Fibroblast of the conjunctiva (primary cell): ENCODE measurements around the gene MDFIC.

Source experiments
- DNase-seq: peaks from one replicate; pipeline ENCODE4 v3.0.0-alpha.2; 2010; ENCODE audit warnings: low read depth

The MDFIC gene

DNA sequence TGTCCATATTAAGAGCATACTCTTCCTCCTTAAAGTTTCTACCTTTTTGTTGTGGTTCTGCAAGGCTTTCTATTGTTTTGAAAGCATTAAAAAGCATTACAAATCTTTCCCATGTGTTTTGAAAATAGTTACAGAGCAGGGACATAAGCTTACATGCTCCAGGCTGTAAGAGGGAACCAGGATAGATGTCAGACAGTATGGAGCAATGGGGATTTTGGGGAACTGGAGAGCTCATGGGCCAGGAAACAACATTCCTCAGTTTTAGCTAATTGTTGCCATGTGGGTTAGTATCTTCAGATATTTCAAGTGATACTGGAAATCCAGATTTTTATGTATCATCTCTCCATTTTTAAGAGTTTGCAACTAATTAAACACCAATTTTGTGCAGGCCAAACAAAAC is 3.5 kb downstream of the MDFIC start:
- DNase-seq: no peak

DNA sequence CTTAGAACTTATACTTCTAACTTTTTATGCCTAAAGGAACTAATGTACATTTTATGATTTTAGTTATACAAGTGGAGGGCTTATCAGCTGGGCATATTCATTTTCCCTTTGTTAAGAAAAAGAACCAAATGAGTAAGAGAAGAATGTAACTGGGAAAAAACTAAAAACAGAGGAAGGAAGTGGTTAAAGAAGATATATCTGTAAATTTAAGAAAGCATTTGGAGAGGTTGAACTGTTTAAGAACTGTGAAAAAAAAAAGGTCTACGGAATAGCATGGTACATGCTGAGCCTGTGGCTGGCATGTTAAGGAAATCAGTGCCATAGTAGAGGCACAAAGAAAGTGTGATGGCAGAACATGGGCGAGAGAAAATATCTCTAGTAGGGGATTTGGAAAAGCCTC is 6.2 kb downstream of the MDFIC start:
- DNase-seq: no peak

DNA sequence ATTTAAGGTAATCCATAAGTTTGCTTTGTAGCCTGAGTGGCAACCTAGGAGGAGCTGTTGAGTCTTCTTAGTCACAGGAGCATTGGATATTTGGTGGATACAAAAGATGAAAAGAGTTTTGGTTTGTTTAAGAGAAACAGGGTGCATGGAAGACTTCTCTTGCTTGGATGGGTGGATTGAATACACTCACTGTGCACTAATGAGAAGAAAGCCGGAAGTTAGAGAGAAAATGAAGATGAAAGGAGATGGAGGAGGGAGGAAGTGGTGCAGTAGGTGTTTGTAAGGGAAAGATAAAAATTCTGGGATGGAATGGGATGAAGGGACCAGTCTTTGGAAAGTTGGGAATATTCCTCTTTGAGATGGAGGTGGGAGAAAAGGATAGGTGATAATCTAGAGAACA is 7.7 kb downstream of the MDFIC start:
- DNase-seq: no peak

DNA sequence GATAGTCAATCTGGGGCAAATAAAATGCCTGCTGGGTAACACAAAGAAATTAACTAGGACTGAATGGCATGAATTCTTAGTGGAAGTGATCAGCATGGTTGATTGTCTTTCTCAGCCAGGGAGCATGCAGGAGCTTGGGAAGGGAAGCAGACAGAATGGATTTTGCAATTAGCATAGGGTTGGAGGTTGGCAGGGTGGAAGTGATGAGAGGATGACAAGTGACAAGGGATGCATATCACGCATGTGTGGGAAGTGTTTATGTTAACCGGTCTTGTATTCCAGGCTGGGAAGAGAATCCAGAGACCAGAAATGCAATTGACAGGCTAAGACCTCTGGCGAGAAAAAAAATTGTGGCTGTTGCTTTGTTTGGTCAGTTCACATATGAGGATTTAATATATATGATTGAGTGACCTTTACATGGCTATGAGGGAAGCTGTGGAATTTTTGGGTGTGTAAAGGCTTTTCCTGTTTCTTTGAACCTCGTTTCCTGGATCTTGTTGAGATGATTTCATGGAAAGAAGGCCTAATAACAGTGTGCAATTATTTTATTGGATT is 8.3 kb downstream of the MDFIC start:
- no peak for DNase-seq

DNA sequence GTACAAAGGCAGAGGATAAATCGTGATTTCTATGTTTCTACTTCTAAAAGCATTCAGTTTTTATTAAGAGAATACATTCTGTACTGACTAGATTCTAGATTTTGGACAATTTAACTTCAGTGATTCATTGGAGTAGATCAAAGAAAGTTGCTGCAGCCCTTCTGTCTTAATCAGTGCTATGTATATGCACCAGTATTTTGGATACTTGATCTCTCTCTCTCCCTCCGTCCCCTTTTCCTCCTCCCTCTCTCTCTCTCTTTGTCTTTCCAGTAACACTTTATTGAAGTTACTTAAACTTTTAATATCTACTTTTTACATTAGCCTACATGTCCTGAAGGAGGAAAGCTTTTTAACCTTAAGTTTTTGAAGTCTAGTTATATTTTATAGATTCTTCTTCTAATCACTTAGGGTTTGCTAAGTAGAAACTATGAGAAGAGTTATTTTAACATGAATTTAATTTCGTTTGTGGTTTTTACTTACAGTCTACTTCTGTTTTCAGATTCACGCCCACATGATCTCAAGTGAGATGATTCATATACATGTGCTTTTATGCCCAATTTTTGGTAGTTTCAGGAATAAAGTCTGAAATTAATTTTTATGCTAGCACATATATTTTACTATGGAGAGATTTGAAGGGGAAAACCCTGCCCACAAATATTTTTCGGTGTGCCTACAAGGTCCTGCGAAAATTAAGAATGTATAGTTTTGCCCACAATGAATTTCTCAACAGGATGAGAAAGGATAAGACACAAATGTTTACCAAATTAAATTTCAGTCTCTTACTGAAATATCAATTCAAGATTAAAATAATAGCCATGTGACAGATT is 9.1 kb downstream of the MDFIC start:
- no peak for DNase-seq

DNA sequence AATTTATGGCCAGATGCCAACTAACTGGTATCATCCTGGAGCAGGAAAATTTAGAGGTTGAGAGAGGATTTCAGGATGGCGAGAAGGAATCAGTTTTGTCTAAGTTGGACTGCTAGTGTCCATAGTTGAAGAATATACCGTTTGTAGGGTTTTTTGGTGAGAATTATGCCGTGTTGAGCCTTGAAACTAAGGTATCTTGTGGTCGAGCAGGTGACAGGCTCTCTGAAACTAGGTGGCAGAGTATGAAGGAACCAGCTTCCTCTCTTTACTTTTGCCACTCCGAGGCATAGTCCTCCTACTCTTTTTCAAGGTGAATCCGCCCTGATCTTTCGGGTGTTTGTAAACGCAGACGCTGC is 9.7 kb downstream of the MDFIC start:
- no peak for DNase-seq

DNA sequence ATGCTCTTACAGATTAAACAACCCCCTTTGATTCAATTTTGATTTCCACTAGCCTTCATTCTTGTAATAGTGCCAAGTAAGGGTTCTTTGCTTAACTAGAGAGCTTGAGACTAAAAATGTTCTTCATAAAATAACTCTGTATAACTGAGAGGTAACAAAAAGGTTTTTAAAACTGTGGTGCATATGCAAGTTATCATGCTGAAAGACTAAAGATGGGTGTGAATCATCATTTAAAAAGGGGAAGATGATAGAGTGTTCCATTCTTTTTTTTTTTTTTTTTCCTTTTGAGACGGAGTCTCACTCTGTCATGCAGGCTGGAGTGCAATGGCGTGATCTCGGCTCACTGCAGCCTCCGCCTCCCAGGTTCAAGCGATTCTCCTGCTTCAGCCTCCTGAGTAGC is 11.1 kb downstream of the MDFIC start:
- DNase-seq: no peak

DNA sequence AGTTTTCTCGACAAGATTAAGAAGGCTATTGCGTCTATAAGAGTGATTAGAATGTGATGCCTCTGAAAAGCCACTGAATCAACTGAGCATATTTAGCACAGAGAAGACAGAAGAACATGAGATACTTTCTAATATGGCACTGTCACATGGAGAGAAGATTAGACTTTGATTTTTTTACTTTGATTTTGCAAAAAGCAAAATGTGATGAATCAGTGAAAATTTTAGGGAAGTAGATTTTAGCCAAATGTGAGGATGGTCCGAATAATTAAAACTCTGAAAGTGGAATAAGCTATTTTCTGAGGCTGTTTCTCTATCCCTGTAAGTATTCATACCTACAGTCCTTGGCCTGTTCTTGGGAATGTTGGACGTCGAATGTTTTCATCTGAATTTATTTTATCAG is 11.8 kb downstream of the MDFIC start:
- DNase-seq: no peak

DNA sequence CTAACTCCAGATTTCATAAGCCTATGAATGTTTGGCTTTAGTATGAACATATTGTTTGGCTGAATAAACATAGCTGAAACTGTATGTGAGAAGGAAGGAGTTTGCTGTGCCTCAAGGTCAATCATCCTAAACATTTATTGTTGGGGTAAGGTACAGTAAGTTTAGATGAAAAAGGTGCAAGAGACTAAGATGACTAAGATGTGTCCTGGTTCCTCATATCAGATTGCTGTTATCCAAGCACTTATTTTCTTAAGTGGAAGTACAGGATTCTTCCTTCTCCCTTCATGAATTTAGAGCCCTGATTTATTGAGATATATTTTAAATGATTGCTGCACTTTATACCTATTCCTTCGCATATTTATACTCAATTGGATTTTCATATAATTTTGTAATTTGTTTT is 12.2 kb downstream of the MDFIC start:
- no peak for DNase-seq

DNA sequence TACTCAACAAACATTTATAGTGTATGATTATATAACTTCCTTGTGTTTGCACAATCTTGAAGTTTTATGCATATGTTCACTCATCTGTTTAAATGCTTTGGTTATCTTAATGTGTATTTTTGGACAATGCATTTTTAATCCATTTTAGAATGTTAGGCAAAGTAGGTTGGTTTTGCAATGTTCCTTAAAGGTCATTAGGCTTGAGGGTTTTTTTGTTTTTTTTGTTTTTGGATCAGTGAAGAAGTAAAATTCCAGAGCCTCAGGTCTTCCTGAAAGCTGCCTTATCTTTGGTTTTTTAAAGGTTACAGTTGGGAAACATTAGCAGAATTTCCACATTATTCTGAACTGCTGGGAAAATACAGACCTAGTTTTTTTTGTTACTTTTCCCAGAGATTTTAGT is 12.8 kb downstream of the MDFIC start:
- no peak for DNase-seq

DNA sequence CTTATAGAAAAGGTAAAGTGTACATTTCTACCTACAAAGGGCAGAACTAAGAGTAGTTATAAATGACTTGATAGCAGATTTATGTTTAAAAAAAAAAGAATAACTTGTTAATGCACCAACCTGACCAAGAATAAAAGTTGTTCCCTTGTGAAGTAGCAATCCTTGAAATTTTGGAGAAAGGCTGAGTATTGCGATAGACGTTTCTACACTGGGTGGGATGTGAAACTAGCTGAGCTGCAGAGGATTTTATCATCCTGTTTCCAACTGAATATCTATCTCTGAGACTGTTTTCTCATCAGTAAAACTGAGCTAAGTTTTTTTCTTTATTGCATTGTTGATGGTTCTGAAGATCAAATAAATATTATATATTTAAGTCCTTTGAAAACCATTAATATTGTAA is 14.6 kb downstream of the MDFIC start:
- no peak for DNase-seq

DNA sequence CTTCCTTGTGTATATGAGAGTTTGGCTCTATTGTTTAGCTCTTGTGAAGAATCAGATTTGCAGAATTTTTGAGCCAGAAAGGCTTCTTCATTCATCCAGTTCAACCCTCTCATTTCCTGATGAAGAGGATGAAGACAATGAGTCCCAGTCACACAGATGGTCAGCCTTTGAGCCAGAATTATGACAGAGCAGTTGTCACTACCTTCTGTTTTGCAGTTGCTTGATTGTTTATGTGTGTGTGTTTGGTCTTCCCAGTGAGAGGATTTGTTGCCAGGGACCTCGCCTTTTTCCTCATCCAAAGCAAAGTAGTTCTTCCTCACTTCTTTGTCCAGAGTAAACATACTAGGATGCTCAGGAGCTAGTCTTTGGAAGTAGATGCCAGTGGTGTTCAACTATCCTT is 15.6 kb downstream of the MDFIC start:
- no peak for DNase-seq

DNA sequence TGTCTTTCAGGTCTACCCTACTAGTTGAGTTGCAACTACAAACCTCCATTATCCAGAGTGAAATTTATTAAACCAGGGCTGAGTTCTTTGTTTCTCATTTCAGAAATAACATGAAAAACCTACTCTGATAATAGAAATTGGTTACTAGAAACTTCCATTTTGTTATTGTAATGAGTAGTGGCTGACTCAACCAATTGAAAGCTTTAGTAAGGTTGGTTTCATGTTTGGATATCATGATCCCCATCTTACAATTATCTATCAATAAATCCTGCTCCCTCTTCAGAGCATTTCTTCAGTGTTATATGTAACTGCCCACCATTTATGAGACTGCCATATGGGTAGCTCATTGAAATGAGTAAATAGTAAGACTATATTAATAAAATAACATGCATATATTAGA is 16.9 kb downstream of the MDFIC start:
- DNase-seq: no peak

DNA sequence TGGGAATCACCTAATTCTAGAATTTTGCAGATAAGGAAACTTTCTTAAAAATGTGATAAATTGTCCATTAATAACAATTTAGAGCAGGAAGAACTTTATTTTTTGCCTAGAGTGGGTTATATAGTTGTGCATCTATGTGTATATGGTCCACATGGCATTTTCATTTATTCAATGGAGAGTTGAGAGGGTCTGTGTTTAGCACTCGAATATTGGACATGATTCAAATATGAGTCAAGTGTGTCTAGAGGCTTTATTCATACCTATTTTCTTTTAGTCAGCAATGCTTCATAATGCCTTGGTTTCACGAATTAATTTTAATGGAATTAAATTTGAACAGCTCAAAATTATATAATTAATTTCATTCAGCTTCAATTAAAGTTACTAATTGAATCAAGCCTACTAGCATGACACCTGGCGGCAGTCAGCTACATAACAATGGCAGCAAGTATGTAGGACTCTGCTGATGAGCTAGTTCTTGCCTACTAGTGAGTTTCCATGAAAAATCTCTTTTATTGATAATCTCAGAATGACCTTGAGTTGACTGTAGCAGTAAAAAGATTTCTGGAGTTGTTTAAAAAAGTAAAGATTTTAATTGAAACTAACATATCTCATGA is 17.7 kb downstream of the MDFIC start:
- no peak for DNase-seq

DNA sequence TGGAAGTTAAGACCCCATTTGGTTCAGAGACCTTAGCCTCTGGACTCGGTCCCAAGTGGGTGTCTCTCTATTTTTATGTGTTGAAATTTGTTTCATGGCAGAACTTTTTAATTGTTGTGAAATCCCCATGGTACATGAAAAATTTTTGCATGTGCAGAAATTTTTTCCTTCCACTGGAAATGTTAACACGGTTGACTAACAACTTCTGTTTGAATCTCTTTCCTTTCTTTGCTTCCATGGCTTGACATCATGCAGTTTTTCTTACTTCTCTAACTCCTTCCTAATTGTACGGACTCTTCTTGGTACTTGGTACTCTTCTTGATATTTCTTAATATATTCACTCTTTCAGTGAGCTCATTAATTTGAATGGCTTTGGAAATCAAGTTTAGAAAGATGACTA is 18.3 kb downstream of the MDFIC start:
- DNase-seq: no peak

DNA sequence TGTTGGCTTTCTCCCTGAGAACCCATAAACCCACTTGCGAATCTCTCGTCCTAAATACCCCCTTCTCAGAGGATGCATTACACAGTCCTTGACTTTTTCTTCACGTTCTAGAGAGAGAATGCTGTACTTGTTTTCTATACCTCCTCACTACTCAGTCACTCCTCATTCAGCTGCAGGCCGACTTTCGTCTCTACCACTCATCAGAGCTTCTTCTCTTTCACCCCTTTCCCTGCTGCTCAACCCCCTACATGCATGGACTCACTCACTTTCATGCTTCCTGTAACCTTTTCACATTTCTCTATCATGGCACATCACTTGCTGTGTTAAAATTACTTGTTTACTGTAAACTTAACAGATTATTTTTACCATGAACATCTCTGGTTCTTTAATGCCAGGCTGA is 19.8 kb downstream of the MDFIC start:
- no peak for DNase-seq

DNA sequence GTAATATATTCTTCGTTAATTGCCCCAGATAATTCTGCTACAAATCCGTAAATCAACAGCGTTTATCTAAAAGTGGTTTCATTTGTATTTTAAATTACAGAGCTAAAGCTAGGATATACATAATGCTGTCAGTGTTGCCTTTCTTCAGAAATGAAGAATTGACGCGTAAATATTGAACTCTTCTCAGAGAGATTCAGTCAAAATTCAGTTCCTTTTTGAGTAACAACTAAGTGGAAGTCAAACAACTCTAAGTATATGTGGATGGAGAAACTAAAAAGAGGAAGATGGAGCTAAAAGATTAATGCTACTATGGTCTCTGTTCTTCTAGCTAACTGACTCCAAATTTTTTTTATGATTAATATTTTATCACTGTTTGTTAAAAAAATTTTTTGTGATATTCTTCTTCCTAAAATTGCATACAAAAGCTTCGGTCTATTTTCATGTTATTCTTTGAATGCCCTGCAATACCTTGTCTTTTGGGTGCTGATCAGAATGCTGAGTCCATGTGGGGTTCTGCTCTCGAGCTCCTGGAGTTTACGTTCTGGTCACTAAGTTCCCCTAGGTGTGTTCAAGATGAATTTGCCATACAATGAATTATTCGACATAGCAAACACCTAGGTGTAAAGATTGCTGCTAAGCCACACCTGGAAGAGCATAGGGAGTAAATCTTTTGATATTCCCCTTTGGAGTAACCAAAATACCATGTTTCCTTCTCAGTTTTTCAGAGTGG is 20.7 kb downstream of the MDFIC start:
- no peak for DNase-seq

DNA sequence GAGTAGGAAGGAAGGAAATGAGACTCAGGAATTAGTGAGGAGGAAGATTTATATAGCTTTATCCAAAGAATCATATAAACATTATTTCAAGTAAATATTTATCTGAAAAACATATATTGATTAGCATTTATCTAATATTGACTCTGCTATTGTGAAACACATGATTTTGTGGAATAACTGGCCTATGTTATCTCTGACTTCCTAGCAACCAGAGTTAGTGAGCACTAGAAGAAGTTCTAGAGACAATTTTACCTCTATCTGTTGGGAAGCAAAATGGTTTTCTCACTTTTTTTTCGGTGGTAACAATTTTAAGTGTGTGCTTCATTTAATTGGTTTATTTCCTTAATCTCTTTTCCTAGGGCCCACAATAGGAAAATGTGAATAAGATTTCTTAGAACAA is 21.6 kb downstream of the MDFIC start:
- no peak for DNase-seq

DNA sequence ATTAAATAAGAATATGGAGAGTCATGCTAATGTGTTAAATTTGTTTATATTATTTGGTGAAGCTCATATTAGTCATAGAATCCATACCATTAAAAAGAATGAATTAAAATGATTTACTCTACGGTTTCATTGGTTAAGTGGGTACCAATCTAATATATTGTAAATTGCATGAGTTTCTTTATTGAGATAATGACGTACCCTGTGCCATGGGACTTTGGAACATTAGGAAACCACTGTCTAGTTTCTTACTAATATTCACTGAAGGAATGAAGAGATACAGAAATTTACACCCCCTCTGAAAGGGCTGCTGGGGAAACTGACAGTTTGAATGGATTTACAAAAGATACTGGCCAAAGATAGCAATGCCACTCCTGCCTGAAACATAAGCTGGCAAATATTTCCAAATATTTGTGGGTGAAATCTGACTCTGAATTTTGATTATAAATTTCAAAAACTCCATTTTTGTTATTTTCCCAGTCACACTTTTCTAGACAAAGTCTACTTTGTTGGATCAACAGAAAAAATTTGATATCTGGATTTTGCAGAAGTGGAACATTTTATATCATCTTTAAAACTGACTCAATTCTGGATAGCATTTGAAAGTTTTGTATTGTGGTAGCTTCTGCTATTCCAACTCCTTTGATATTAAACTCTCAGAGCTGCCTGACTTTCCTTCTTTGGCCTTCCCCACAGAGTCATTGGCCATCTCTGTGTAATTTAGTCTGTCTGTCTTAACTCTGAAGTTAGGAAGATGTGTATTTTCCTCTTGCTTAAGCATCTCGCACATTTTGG is 22.3 kb downstream of the MDFIC start:
- no peak for DNase-seq

DNA sequence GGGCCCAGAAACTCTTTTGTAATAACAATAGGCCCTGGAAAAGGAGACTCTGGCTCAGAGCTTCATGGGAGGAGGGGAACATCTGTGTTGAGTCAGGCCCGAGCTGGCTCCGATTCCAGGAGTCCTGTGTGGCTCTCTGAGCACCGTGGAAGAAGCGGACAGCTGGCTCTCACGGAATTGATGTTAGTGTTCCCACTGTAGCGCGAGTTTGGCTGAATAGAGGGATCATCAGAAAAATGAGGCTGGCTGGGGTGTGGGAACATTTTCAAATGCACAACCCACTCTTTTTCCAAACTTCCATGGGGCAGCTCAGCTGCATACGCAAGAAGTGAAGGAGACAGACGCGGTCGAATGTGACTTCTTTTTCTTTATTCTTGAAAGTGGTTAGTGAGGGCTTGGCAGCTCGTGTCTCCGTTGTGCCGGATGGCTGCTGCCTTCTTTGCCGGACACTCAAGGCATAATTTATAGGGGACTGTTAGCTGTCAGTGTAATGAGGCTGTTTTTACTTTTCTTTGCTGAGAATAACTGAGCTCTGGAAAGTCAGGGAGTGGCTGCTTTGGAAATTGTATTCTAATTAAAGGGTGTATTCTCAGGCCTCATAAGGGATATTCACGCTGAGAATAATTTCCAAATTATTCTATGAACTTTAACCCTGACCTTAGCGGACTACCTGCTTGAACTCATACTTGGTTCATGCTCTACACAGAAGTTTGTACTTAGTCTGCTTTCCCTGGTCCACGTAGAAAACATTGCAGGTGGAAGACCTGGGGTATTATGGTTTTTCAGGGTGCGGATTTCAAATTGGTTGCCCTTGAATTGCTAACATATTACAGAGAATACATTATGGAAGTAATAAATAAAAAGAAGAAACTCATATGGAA is 23.1 kb downstream of the MDFIC start:
- DNase-seq: peak; percentile 80

DNA sequence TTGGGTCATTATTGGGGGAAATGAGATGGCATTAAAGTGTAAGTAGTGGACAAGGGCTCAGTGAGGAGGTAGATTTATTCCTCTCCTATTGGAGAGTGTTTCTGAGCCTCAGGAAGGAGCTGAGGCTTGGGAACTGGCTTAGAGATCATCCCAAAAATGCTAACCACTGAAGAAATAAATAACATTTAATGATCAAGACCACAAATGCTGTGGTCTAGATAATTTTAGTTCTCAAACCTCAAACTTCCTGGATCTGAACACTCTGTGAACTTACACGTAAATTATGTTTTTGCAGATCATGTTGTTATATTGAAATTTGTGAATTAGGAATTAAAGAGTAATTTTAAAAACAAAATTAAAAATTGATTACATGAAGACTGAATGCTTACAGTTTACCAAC is 27.3 kb downstream of the MDFIC start:
- DNase-seq: no peak
